ENCODE measurements around the gene OR52A1.

GRCh38 chr11:5102246-5102645 is 52.3 kb downstream of the OR52A1 start:
- no peak for TF ChIP-seq CTCF (IDR thresholded peaks at IDR 0.05)
- no peak for TF ChIP-seq POLR2A (IDR thresholded peaks at IDR 0.05)
